GM21576 (cell line): ENCODE measurements around the gene SSNA1.
A peak's percentile ranks its signal among the peaks of the same experiment; 100 is the strongest.

Experiments used
- ATAC-seq: cut with Tn5 transposase; IDR thresholded peaks from one replicate; pipeline ENCODE4 v1.9.1; 2021; ENCODE audit warnings: mild to moderate bottlenecking, moderate library complexity; ENCODE audit not compliant: unreplicated experiment

Gene SSNA1

GRCh38 chr9:137188490-137189296 lies at the start of gene SSNA1, which contains the start of gene ANAPC2:
SSNA1 (plus strand) TSS chr9:137188676; CDS start chr9:137188727, 51 bp downstream.
ANAPC2 (minus strand) TSS chr9:137188560; CDS start chr9:137188532, 28 bp downstream.
- peak; percentile 74 for ATAC-seq

- no peak for ATAC-seq
These were observed 49.6 kb upstream of the SSNA1 start, which contains the start of gene GRIN1 for GRCh38 chr9:137138722-137139467. GRIN1 (plus strand) TSS chr9:137139154; CDS start chr9:137139487, 333 bp downstream.

DNA sequence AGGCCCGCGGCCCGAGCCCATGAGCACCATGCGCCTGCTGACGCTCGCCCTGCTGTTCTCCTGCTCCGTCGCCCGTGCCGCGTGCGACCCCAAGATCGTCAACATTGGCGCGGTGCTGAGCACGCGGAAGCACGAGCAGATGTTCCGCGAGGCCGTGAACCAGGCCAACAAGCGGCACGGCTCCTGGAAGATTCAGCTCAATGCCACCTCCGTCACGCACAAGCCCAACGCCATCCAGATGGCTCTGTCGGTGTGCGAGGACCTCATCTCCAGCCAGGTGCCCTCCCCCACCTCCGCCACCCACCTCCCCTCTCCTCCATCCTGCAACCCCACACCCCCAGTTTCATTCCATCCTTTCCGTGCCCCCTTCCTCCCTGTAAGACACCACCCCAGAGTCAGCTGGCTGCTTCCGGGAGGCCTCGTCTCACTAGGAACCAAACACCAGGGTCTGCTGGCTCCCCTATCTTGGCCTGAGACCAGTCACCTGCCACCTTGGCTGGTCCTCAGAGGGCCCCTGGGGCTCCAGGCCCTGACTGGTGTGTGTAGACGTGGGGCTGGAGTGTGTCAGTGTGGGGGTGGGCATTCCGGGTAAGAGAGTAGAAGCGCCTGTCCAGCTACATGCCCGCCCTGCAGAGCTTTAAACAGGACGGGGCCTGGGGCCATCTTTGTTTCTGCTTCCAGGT lies 48.9 kb upstream of the SSNA1 start:
- no peak for ATAC-seq

GRCh38 chr9:137140151-137141012 lies 48.1 kb upstream of the SSNA1 start:
- no peak for ATAC-seq

GRCh38 chr9:137141050-137141810 lies 47.2 kb upstream of the SSNA1 start:
- no peak for ATAC-seq

DNA sequence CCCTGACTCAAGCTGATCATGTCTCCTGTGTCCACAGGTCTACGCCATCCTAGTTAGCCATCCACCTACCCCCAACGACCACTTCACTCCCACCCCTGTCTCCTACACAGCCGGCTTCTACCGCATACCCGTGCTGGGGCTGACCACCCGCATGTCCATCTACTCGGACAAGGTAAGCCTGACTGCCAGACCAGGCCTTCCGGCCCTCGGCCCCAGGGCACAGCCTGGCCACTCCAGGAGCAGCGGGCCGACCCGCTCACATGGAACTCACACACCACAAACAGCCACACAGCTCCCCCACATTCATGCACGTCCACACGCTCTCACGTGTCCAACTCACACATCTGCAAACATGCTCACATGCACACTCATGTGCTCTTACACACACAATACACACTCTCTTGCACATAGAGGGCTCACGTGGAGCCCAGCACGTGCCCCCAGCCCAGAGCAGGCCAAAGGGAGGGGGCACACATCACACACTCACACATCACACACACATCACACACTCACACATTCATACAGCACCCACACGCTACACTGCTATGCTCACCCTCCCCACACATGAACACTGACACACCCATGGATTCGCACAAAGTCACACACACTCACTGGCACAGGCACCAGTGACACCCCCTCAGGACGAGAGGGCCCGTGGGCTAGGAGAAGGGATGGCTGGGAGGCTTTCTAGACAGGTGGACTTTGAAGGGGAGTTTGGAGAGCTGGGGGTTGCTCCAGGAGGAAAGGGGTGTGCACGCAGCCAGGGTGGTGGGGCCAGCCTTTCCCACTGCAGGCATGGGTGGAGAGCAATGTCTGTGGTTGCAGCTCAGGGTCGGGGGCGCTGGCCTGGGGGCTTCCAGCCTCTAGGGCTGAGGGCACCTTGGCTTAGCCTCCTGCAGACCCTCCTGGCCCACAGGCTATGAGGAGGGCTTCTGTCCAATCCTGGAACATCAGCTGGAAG lies 46.2 kb upstream of the SSNA1 start:
- no peak for ATAC-seq

DNA sequence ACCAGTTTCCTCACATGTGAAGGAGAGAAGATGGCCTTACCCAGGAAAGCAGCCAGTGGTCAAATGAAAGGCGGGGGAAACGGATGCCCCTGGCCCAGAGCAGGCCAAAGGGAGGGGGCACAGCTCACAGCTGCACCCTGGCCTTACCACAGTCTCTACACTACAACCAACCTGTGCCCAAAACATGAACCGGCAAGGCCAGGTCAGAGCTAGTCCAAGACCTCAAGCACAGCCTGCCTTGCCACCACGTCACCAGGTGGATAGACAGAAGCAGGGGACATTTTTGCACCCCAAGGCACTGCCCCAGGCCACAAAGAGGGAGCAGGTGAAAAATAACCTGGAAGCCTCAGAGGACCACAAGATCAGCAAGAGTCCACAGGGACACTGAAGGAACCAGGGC lies 45.0 kb upstream of the SSNA1 start:
- no peak for ATAC-seq

DNA sequence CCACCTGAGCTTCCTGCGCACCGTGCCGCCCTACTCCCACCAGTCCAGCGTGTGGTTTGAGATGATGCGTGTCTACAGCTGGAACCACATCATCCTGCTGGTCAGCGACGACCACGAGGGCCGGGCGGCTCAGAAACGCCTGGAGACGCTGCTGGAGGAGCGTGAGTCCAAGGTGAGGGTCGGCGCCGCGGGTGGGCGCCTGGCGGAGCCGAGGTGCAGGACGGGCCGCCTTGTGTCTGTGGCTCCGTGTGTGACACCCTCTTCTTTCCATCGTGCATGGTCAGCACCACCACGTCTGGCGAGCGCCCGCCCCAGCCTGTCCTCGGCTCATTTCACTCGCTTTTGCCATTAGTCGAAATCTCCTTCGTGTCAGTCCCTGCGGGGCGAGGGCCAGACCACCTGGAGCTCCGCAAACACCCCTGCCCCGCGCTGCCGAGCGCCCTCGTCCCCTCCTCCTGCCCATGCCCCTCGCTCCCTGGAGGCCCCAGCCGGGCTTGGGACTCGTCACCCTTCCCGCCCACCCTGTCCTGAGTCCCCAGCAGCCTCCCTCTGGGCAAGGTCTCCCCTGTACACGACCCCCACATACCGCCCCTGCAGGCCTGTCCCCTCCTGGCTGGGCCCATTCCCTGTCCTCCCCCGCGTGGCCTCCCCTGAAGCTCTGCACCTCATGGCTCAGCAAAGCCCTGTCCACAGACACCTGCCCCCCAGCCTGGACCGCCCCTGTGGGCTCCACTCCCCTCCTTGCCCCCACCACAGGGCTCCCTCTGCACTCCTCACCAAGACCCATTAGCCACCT lies 42.5 kb upstream of the SSNA1 start:
- no peak for ATAC-seq

- ATAC-seq = no peak
These were observed 42.0 kb upstream of the SSNA1 start for GRCh38 chr9:137146527-137146918.

DNA sequence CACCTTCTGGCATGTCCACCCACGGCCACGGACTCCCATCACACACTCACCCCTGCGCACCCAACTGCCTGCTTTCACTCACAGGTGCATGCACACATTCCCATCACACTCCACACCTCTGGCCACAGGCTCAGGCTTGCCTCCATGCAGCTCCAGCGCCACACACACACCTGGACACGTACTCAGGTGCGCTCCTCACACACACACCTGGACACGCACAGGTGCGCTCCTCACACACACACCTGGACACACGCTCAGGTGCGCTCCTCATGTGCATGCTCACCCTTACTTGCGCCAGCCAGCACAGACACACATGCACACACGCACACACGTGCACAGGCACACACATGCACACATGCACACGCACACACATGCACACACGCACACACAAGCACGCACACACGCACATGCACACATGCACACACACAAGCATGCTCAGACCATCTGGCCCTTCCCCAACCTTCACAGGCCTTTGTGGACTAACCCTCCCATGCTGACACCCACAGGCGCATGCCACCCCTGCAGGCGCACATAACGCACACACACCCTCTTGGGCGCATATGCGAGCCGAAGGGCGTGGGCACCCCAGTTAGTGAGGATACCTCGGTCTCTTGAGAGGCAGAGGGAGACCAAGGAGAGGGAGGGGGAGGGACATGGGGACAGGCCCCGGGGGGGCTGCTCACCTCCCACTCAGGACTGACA lies 41.2 kb upstream of the SSNA1 start:
- no peak for ATAC-seq

DNA sequence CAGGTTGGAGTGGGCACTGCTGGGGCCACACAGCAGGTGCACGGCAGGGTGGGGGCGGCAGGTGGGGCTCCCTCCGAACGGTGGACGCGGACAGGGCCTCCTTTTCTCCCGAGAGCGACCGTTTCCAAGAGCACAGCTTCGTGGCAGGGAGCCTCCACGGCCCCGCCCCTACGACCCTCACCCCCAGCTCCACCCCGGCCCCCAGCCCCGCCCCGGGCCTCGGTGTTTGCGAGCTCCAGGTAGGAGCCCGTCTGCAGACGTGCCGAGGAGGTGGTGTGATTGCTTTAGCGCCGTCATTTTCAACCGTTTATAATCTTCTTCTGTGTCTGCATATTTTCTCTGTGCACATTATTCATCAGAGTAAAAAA lies 40.7 kb upstream of the SSNA1 start:
- no peak for ATAC-seq

DNA sequence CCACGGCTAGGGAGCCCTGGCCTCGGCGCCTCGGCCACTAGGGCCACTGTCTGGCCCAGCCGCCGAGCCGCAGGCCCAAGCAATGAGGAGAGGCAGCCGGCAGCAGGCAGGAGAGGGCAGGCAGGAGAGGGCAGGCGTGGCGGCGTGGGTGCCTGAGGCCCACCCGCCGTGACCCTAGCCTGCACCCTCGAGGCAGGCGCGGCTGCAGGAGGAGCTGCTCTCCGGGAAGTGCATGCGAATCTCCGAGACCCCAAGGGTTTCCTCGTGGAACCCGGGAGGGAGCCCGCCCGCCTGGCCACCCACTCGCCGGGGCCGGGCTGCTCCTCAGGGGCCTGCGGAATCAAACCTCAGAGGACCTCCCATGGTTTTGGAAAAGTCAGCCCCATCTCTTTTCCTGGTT lies 40.2 kb upstream of the SSNA1 start:
- no peak for ATAC-seq

DNA sequence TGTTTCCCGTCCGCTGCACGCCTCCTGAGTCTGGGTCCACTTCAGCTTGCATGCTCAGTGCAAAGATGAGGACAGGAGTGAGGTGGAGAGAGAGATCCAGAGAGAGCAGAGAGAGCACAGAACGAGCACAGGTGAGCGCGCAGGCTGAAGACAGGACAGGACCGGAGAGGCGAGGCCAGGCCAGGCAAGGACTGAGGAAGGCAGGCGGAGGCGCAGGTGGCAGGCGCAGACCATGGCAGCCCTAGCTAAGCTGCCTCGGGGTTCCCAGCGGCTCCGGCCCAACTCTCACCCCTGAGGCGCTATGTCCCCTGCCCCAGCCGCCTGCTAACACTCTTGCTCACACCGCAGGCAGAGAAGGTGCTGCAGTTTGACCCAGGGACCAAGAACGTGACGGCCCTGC lies 39.8 kb upstream of the SSNA1 start:
- ATAC-seq = no peak

DNA sequence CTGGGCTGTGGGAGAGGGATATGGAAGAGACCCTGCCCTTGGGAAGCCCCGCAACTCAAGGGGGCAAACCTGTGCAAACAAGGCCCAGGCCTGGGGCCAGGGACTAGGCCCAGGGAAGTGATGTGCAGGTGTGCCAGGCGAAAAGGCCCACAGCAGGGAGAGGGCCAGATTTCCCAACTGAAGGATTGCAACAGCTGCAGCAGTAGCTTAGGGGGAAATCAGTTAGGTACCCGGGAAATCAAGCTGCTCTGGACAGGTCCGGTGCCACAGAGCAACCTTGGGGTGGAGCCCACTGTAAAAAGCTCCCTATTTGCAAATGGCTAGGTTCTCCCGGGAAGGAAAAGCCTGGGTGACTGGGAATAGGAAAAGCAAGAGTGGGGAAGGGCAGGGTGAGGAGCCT lies 39.1 kb upstream of the SSNA1 start:
- no peak for ATAC-seq

GRCh38 chr9:137149942-137150616 lies 38.4 kb upstream of the SSNA1 start:
- ATAC-seq = peak; percentile 16

DNA sequence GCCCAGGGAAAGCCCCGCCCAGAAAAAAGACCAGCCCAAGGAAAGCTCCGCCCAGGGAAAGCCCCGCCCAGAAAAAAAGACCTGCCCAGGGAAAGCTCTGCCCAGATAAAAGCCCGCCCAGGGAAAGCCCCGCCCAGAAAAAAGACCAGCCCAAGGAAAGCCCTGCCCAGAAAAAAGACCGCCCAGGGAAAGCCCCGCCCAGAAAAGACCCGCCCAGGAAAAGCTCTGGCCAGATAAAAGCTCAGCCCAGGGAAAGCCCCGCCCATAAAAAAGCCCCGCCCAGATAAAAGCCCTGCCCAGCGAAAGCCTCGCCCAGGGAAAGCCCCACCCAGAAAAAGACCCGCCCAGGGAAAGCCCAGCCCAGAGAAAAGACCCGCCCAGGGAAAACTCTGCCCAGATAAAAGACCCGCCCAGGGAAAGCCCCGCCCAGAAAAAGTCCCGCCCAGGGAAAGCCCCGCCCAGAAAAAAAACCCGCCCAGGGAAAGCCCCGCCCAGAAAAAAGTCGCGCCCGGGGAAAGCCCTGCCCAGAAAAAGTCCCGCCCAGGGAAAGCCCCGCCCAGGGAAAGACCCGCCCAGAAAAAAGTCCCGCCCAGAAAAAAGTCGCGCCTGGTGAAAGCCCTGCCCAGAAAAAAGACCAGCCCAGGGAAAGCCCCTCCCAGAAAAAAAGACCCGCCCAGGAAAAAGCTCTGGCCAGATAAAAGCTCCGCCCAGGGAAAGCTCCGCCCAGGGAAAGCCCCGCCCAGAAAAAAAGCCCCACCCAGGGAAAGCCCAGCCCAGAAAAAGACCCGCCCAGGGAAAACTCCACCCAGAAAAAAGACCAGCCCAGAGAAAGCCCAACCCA lies 37.6 kb upstream of the SSNA1 start:
- ATAC-seq = peak; percentile 42
